Neural crest cell (in vitro differentiated cells): ENCODE results near the gene EGFR. TPM values are rescaled to one million over a fixed set of nuclear protein-coding genes. Genes with fewer than 3 reads are reported as not detected.

Source experiments
- DNase-seq: peaks from one replicate; pipeline ENCODE4 v3.0.0; 2021; ENCODE audit warnings: low read depth, mixed read lengths, low spot score
- H3K27ac Mint-ChIP-seq: one replicate; pipeline ENCODE4 v1.8.0; 2021; ENCODE audit warnings: mild to moderate bottlenecking, mixed read lengths; ENCODE audit not compliant: unreplicated experiment
- H3K27me3 Mint-ChIP-seq: 2 replicates; pipeline ENCODE4 v1.8.0; 2021; ENCODE audit warnings: low read depth, mild to moderate bottlenecking, mixed read lengths
- H3K36me3 Mint-ChIP-seq: 2 replicates; pipeline ENCODE4 v1.8.0; 2021; ENCODE audit warnings: low read depth, mild to moderate bottlenecking, mixed read lengths
- H3K4me1 Mint-ChIP-seq: 2 replicates; pipeline ENCODE4 v1.8.0; 2021; ENCODE audit warnings: mixed read lengths
- H3K4me3 Mint-ChIP-seq: one replicate; pipeline ENCODE4 v1.8.0; 2021; ENCODE audit warnings: mild to moderate bottlenecking, mixed read lengths
- H3K9me3 Mint-ChIP-seq: 2 replicates; pipeline ENCODE4 v1.8.0; 2021; ENCODE audit warnings: mixed read lengths
- CTCF ChIP-seq: fragments of 200-600 bp; sonication (generic); conservative IDR thresholded peaks from 2 replicates; pipeline ENCODE4 v1.5.0; 2021; ENCODE audit warnings: antibody characterized with exemption, mild to moderate bottlenecking
- total RNA-seq: library from RNA; stranded (reverse); gene quantifications from 2 replicates; pipeline ENCODE4 v1.2.1, GENCODE V29; 2021

EGFR gene
- total RNA-seq, 1 donor from 2014 or later, result 2.3 TPM

DNA sequence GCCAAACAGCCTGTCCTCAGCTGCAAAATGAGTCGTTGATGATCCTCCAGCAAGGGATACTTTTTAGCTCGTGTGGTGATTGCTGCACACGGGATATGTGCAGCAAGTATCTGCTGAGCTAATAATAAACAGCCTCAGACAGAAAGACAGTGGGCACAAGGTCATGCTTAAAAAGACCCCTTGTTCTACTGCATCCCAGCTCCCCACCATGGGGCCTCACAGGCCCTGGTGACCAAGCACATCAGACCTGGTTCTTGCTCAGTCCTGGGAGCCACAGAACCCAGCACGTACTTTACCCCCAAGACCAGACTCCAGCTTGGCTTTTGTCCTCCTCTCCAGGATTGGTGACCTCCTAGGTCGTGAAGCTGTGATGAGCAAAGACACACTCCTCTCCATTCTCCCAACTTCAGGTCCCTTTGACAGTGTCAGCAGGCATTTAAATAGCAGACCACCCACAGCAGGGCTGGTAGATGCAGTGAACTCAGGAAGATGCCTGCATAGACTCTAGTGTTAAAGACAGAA is 50.5 kb downstream of the EGFR start:
- H3K36me3 Mint-ChIP-seq, result no peaks in the 10 kb centered on the region
- no peak overlapping the region for H3K4me3 Mint-ChIP-seq
- peaks cover 47% of the 10 kb centered on the region for H3K4me1 Mint-ChIP-seq
- H3K27me3 Mint-ChIP-seq, result peaks cover 5% of the 10 kb centered on the region
- no peak for TF ChIP-seq CTCF
- H3K27ac Mint-ChIP-seq, result no peak overlapping the region
- no peak for DNase-seq
- no peaks in the 10 kb centered on the region for H3K9me3 Mint-ChIP-seq

- no peak for DNase-seq
- peaks cover 37% of the 10 kb centered on the region for H3K4me1 Mint-ChIP-seq
- no peak for TF ChIP-seq CTCF
- no peak overlapping the region for H3K27ac Mint-ChIP-seq
- H3K9me3 Mint-ChIP-seq, result no peaks in the 10 kb centered on the region
- peaks cover 5% of the 10 kb centered on the region for H3K27me3 Mint-ChIP-seq
- H3K4me3 Mint-ChIP-seq, result no peak overlapping the region
- H3K36me3 Mint-ChIP-seq, result no peaks in the 10 kb centered on the region
Observed at GRCh38 chr7:55070271-55070743, 51.5 kb downstream of the EGFR start.

GRCh38 chr7:55070854-55071253 is 52.0 kb downstream of the EGFR start:
- Mint-ChIP-seq H3K4me3 (no peak overlapping the region), H3K9me3 (no peaks in the 10 kb centered on the region), H3K27me3 (peaks cover 5% of the 10 kb centered on the region), H3K4me1 (peaks cover 32% of the 10 kb centered on the region), H3K36me3 (no peaks in the 10 kb centered on the region), H3K27ac (no peak overlapping the region)
- no peak for TF ChIP-seq CTCF
- no peak for DNase-seq

DNA sequence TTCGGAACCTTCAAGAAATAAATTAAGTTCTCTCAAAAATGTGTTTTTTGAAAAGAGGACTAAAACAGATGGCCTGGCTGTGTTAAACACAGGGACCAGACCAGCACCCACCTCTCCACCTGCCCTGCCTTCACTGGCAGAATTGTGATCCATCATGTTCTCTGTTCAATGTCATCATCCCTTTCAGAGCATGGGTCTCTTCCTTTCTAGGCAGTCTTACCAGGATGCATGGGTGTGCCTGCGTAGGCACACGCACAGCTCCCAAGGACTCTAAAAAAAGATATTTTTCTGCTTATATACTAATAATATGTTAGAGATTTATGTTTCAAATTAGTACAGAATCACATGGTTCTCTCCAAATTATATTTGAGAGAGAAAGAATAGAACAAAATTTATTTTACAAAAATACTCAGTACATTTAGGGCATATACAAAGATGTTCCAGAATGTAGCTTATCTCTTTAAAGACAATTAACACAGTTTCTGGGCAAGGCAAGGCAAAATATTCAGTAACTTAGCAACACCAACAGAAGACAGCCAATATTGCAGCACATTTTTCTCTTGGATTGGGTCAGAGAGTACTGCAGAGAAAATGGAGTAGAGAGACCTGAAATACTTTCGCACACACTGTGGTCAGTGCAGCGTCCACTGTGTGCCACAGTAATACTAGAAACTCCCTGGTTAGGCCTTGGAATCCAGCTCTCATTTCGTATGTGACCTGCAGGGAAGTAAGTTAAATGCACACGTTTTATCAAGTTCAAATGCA is 52.8 kb downstream of the EGFR start:
- H3K4me3 Mint-ChIP-seq, result no peak overlapping the region
- H3K36me3 Mint-ChIP-seq, result no peaks in the 10 kb centered on the region
- no peak for TF ChIP-seq CTCF
- no peak overlapping the region for H3K27ac Mint-ChIP-seq
- H3K27me3 Mint-ChIP-seq, result peaks cover 5% of the 10 kb centered on the region
- no peak for DNase-seq
- H3K4me1 Mint-ChIP-seq, result peaks cover 24% of the 10 kb centered on the region
- no peaks in the 10 kb centered on the region for H3K9me3 Mint-ChIP-seq

DNA sequence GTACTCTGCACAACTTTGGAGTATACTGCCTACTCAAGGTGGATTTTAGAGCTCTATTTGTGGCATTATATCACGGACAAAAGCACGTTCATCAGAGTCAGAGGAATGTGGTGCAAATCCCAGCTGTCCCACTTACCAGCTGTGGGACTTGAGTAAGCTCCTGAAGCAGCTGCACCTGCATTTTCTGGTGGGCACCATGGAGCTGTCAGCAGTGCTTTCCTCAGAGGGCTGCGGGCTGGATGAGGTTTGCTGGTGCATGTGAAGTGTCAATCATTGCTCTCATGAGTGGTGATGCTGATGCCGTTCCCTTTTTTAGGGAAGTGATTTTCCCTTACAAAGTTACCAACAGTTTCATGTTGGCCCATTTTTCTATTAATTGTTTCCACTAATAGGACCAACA is 53.4 kb downstream of the EGFR start:
- Mint-ChIP-seq H3K4me3 (no peak overlapping the region), H3K27ac (no peak overlapping the region), H3K4me1 (peaks cover 19% of the 10 kb centered on the region), H3K9me3 (no peaks in the 10 kb centered on the region), H3K36me3 (no peaks in the 10 kb centered on the region), H3K27me3 (peaks cover 5% of the 10 kb centered on the region)
- no peak for DNase-seq
- no peak for TF ChIP-seq CTCF
